H1 (cell line): ENCODE data around the gene EXOSC7. TPM values are rescaled to one million over a fixed set of nuclear protein-coding genes. Genes with fewer than 3 reads are reported as not detected.

ENCODE experiments used
- CTCF ChIA-PET: fragments of 300-600 bp; sonication (Branson Sonifier 250); formaldehyde crosslinking; loops from one replicate; lab custom pipeline; 2021; ENCODE audit not compliant: partially characterized antibody; lab: Charles Lee
- POLR2A ChIA-PET: fragments of 300-600 bp; sonication (Branson Sonifier 250); formaldehyde crosslinking; loops from one replicate; lab custom pipeline; 2021; ENCODE audit warnings: inconsistent platforms; ENCODE audit not compliant: partially characterized antibody; lab: Charles Lee
- DNase-seq, 2 experiments: peaks; one replicate each; pipeline versions ENCODE4 v3.0.0 to v3.0.0-alpha.2; 2010 to 2022; ENCODE audit warnings: low spot score in 2 of 2, low read depth in 1 of 2, mixed read lengths in 1 of 2
- FAIRE-seq: peaks from 2 replicates; lab custom pipeline; 2011; peaks lifted over from hg19 to GRCh38; lab: Jason Lieb, UNC
- H2AFZ ChIP-seq: 2 replicates; pipeline ENCODE4 v1.8.1; 2012; ENCODE audit warnings: low read length, inconsistent platforms
- H2AK5ac ChIP-seq: 2 replicates; pipeline ENCODE4 v1.6.1; 2013; ENCODE audit warnings: low read depth, low read length
- H2BK120ac ChIP-seq: replicated peaks from 2 replicates; pipeline ENCODE3; 2013; ENCODE audit warnings: low read depth, low read length, inconsistent platforms
- H2BK12ac ChIP-seq: 2 replicates; pipeline ENCODE4 v1.6.1; 2013; ENCODE audit warnings: low read depth, low read length
- H2BK15ac ChIP-seq: 2 replicates; pipeline ENCODE4 v1.6.1; 2013; ENCODE audit warnings: low read length
- H2BK20ac ChIP-seq: 2 replicates; pipeline ENCODE4 v1.6.1; 2013; ENCODE audit warnings: low read length
- H2BK5ac ChIP-seq: 2 replicates; pipeline ENCODE4 v1.6.1; 2013; ENCODE audit warnings: low read depth, low read length
- H3K14ac ChIP-seq: 2 replicates; pipeline ENCODE4 v1.6.1; 2013; ENCODE audit warnings: inconsistent platforms; ENCODE audit not compliant: insufficient read length
- H3K18ac ChIP-seq: 2 replicates; pipeline ENCODE4 v1.6.1; 2013; ENCODE audit warnings: low read length; ENCODE audit errors: extremely low read depth
- H3K23ac ChIP-seq: 2 replicates; pipeline ENCODE4 v1.6.1; 2013; ENCODE audit warnings: inconsistent platforms; ENCODE audit not compliant: insufficient read length
- H3K23me2 ChIP-seq: 2 replicates; pipeline ENCODE4 v1.6.1; 2013; ENCODE audit warnings: low read depth, low read length
- H3K27ac ChIP-seq: 2 replicates; pipeline ENCODE4 v1.6.1; 2011; ENCODE audit warnings: low read depth, low read length, inconsistent platforms
- H3K27me3 ChIP-seq, 4 experiments: replicated peaks in 1 of 4; 1 replicate in 1 of 4; 2 replicates in 3 of 4; pipeline versions ENCODE4 v1.6.1 to v1.8.1; 2011 to 2013; ENCODE audit warnings: low read length in 3 of 4, mild to moderate bottlenecking in 3 of 4, inconsistent platforms in 2 of 4, mixed read lengths in 2 of 4, moderate library complexity in 1 of 4; ENCODE audit not compliant: control insufficient read depth in 3 of 4, insufficient read depth in 3 of 4; ENCODE audit errors: extremely low read depth in 1 of 4
- H3K36me3 ChIP-seq, 4 experiments: 2 replicates each; pipeline versions ENCODE4 v1.6.1 to v1.8.1; 2011 to 2013; ENCODE audit warnings: mild to moderate bottlenecking in 4 of 4, low read length in 3 of 4, moderate library complexity in 2 of 4, control low read depth in 1 of 4, inconsistent platforms in 1 of 4; ENCODE audit not compliant: insufficient read depth in 4 of 4, control insufficient read depth in 2 of 4
- H3K4ac ChIP-seq: replicated peaks from 2 replicates; pipeline ENCODE3; 2013; ENCODE audit warnings: low read length, low read depth, mixed read lengths, inconsistent platforms; ENCODE audit not compliant: insufficient read length
- H3K4me1 ChIP-seq, 4 experiments: replicated peaks in 1 of 4; 1 replicate in 1 of 4; 2 replicates in 3 of 4; pipeline versions ENCODE4 v1.6.1 to v1.8.1; 2011 to 2013; ENCODE audit warnings: low read length in 3 of 4, inconsistent platforms in 2 of 4, mixed read lengths in 1 of 4; ENCODE audit not compliant: insufficient read depth in 4 of 4, control insufficient read depth in 3 of 4
- H3K4me2 ChIP-seq, 2 experiments: 2 replicates each; pipeline versions ENCODE4 v1.6.1 to v1.8.1; 2011 to 2013; ENCODE audit warnings: low read depth in 2 of 2, low read length in 2 of 2, control low read depth in 1 of 2, inconsistent platforms in 1 of 2, mild to moderate bottlenecking in 1 of 2; ENCODE audit not compliant: insufficient read depth in 1 of 2
- H3K4me3 ChIP-seq, 4 experiments: fragments of 200-600, 300-600 bp in 1 of 4; sonication (generic), shearing (Covaris generic), sonication (Bioruptor Twin) in 1 of 4; 2 replicates each; pipeline versions ENCODE4 v1.5.1 to v1.8.1; 2011 to 2016; ENCODE audit warnings: low read length in 4 of 4, low read depth in 3 of 4, control low read depth in 2 of 4, inconsistent platforms in 2 of 4, mild to moderate bottlenecking in 2 of 4, mixed read lengths in 1 of 4, moderate library complexity in 1 of 4; ENCODE audit not compliant: insufficient read depth in 2 of 4; ENCODE audit errors: extremely low read depth in 1 of 4
- H3K56ac ChIP-seq: replicated peaks from 2 replicates; pipeline ENCODE3; 2013; ENCODE audit warnings: low read depth, mild to moderate bottlenecking, mixed read lengths, low read length, inconsistent platforms; ENCODE audit not compliant: insufficient read length
- H3K79me1 ChIP-seq: 2 replicates; pipeline ENCODE4 v1.6.1; 2013; ENCODE audit warnings: low read depth, low read length, control low read depth
- H3K79me2 ChIP-seq, 2 experiments: 2 replicates each; pipeline versions ENCODE4 v1.6.1 to v1.8.1; 2012 to 2013; ENCODE audit warnings: low read length in 2 of 2, mild to moderate bottlenecking in 2 of 2, inconsistent platforms in 1 of 2; ENCODE audit not compliant: insufficient read depth in 2 of 2, control insufficient read depth in 1 of 2
- H3K9ac ChIP-seq, 4 experiments: replicated peaks in 1 of 4; 1 replicate in 1 of 4; 2 replicates in 3 of 4; pipeline versions ENCODE4 v1.6.1 to v1.8.1; 2011 to 2013; ENCODE audit warnings: low read depth in 3 of 4, low read length in 3 of 4, control low read depth in 2 of 4, mild to moderate bottlenecking in 2 of 4, moderate library complexity in 2 of 4, inconsistent platforms in 1 of 4; ENCODE audit errors: extremely low read depth in 1 of 4
- H3K9me3 ChIP-seq, 2 experiments: 2 replicates each; pipeline versions ENCODE4 v1.6.1 to v1.8.1; 2012 to 2013; ENCODE audit warnings: mild to moderate bottlenecking in 2 of 2, moderate library complexity in 2 of 2, control low read depth in 1 of 2, inconsistent platforms in 1 of 2, low read depth in 1 of 2, low read length in 1 of 2, mixed read lengths in 1 of 2; ENCODE audit not compliant: insufficient read depth in 2 of 2
- H4K20me1 ChIP-seq, 2 experiments: replicated peaks in 1 of 2; 2 replicates each; pipeline versions ENCODE3 to v1.8.1; 2011 to 2013; ENCODE audit warnings: inconsistent platforms in 2 of 2, low read length in 2 of 2, mild to moderate bottlenecking in 1 of 2; ENCODE audit not compliant: insufficient read depth in 2 of 2, control insufficient read depth in 1 of 2
- H4K5ac ChIP-seq: 2 replicates; pipeline ENCODE4 v1.6.1; 2013; ENCODE audit warnings: low read length, low read depth, mixed read lengths, inconsistent platforms; ENCODE audit not compliant: insufficient read length
- H4K8ac ChIP-seq: 2 replicates; pipeline ENCODE4 v1.8.0; 2013; ENCODE audit warnings: mild to moderate bottlenecking, moderate library complexity, low read length, inconsistent platforms; ENCODE audit not compliant: insufficient read depth; ENCODE audit errors: extremely low read depth
- H4K91ac ChIP-seq: replicated peaks from 2 replicates; pipeline ENCODE3; 2013; ENCODE audit warnings: low read length, mixed read lengths, inconsistent platforms; ENCODE audit not compliant: insufficient read length
- CHD1 ChIP-seq: IDR thresholded peaks from 2 replicates; pipeline ENCODE4 v1.6.1; 2012; ENCODE audit warnings: low read depth, low read length, improper control_type of control experiment
- CHD2 ChIP-seq: IDR thresholded peaks from 2 replicates; pipeline ENCODE4 v1.6.1; 2012; ENCODE audit warnings: low read length, improper control_type of control experiment
- CREB1 ChIP-seq: IDR thresholded peaks from 2 replicates; pipeline ENCODE4 v1.6.1; 2012; ENCODE audit warnings: inconsistent platforms
- EGR1 ChIP-seq: IDR thresholded peaks from 2 replicates; pipeline ENCODE4 v1.6.1; 2011; ENCODE audit warnings: low read depth, low read length, borderline replicate concordance
- EP300 ChIP-seq, 2 experiments: IDR thresholded peaks; 1 replicate in 1 of 2; 2 replicates in 1 of 2; pipeline ENCODE4 v1.6.1; 2011 to 2012; ENCODE audit warnings: low read depth in 2 of 2, low read length in 2 of 2, mild to moderate bottlenecking in 2 of 2, borderline replicate concordance in 1 of 2, inconsistent platforms in 1 of 2, moderate library complexity in 1 of 2
- HDAC2 ChIP-seq, 2 experiments: fragments of 300-600 bp in 1 of 2; sonication (generic) in 1 of 2; IDR thresholded peaks; 2 replicates each; pipeline ENCODE4 v1.6.1; 2011 to 2012; ENCODE audit warnings: low read depth in 2 of 2, low read length in 2 of 2, mild to moderate bottlenecking in 2 of 2, moderate library complexity in 2 of 2, borderline replicate concordance in 1 of 2, inconsistent platforms in 1 of 2
- JUND ChIP-seq: IDR thresholded peaks from 2 replicates; pipeline ENCODE4 v1.6.1; 2011; ENCODE audit warnings: mild to moderate bottlenecking, improper control_type of control experiment, low read length
- MAX ChIP-seq: IDR thresholded peaks from 2 replicates; pipeline ENCODE4 v1.6.1; 2012; ENCODE audit warnings: inconsistent platforms
- POLR2A ChIP-seq, 2 experiments: IDR thresholded peaks; 1 replicate in 1 of 2; 2 replicates in 1 of 2; pipeline ENCODE4 v1.6.1; 2011; ENCODE audit warnings: low read depth in 2 of 2, low read length in 2 of 2, mild to moderate bottlenecking in 2 of 2; ENCODE audit errors: control extremely low read depth in 1 of 2
- RNF2 ChIP-seq: fragments of 200-900, 300-1000 bp; sonication (generic); IDR thresholded peaks from 2 replicates; pipeline ENCODE4 v1.7.1; 2016; ENCODE audit warnings: borderline replicate concordance, low read depth, mild to moderate bottlenecking, antibody characterized with exemption, low read length; ENCODE audit not compliant: poor library complexity, severe bottlenecking; ENCODE audit errors: missing control alignments
- RXRA ChIP-seq: IDR thresholded peaks from 2 replicates; pipeline ENCODE4 v1.6.1; 2011; ENCODE audit warnings: low read depth, mild to moderate bottlenecking, low read length, moderate library complexity; ENCODE audit not compliant: insufficient read depth
- SRF ChIP-seq: IDR thresholded peaks from 2 replicates; pipeline ENCODE4 v1.6.1; 2011; ENCODE audit warnings: mild to moderate bottlenecking, low read depth, low read length, moderate library complexity
- WGBS, 2 experiments: shearing (Covaris generic) in 1 of 2; methylation state at CpG; one replicate each; pipeline versions ENCODE4 v1.1.6 to v1.1.7; 2013 to 2015; ENCODE audit warnings: low lambda C conversion rate in 2 of 2, mixed read lengths in 2 of 2, inconsistent platforms in 1 of 2, low coverage in 1 of 2, missing lambda C conversion rate in 1 of 2; ENCODE audit not compliant: insufficient replicate concordance in 2 of 2, insufficient coverage in 1 of 2, insufficient read length in 1 of 2; ENCODE audit errors: extremely low coverage in 1 of 2, missing lambda C conversion rate in 1 of 2; 5-methylcytosine and 5-hydroxymethylcytosine counted together
- polyA plus RNA-seq, 7 experiments: library from polyadenylated mRNA; depleted of rRNA in 3 of 7; stranded (reverse) in 5 of 7; unstranded in 2 of 7; fragments of >200 nt in 5 of 7; fragments of 200-250 nt in 2 of 7; gene quantifications; 1 replicate in 5 of 7; 2 replicates in 1 of 7; 4 replicates in 1 of 7; pipeline versions ENCODE4 v1.2.1 to v1.2.3, GENCODE V29; 2011 to 2013; ENCODE audit warnings: missing spikeins in 2 of 7, mixed read lengths in 2 of 7
- total RNA-seq: library from RNA; stranded (reverse); fragmentation: NEBNext Ultra II Directional; extraction: Animal tissue kit (Norgen Biotek cat#: 25700); gene quantifications from 2 replicates; pipeline ENCODE4 v1.2.1, GENCODE V29; 2021

Gene EXOSC7
- total and polyA plus RNA-seq, 2 of the 8 experiments (the other 6 are each of a cell fraction or from before 2014, with no cell fraction given), result 92.7 to 94.5 TPM

- no peaks in the 10 kb centered on the region for H3K79me1 ChIP-seq
- FAIRE-seq (no peak), DNase-seq (no peak)
- no peak within 1 kb of the TSS for H2BK120ac ChIP-seq
- H3K36me3 ChIP-seq, result no peaks in the 10 kb centered on the region
- H2BK20ac ChIP-seq, result no peak within 1 kb of the TSS
- H4K20me1 ChIP-seq, result peaks cover 0 to under 1% of the 10 kb centered on the region in 2 experiments
- no peak within 1 kb of the TSS for H3K18ac ChIP-seq
- H3K79me2 ChIP-seq, result no peaks in the 10 kb centered on the region
- no peak within 1 kb of the TSS for H4K8ac ChIP-seq
- peaks cover 0 to 2% (median 0%) of the 10 kb centered on the region in 4 experiments; a peak in 1 of 7 replicates for H3K27me3 ChIP-seq
- no peak within 1 kb of the TSS for H4K91ac ChIP-seq
- POLR2A ChIA-PET, result interaction anchor here (2.0 kb wide), 1 partner anchor 9 kb away, joined by 13 read pairs; no protein-coding TSS in a partner anchor
- no peak within 1 kb of the TSS for H3K4ac ChIP-seq
- H3K9me3 ChIP-seq, result no peaks in the 10 kb centered on the region
- H2BK15ac ChIP-seq, result no peak within 1 kb of the TSS
- no peaks in the 10 kb centered on the region for H3K23me2 ChIP-seq
- no peak within 1 kb of the TSS for H2AK5ac ChIP-seq
- WGBS, 2 experiments, result 81% methylated on average over 13 of the region's 13 CpGs; no CpG with 5 or more reads in 1 of the 2 experiments
- no peak within 1 kb of the TSS for H3K14ac ChIP-seq
- no peak within 1 kb of the TSS for H3K4me3 ChIP-seq
- no peak within 1 kb of the TSS for H4K5ac ChIP-seq
- H2BK5ac ChIP-seq, result no peak within 1 kb of the TSS
- no peak within 1 kb of the TSS for H3K27ac ChIP-seq
- H3K23ac ChIP-seq, result no peak within 1 kb of the TSS
- H3K4me2 ChIP-seq, result no peak within 1 kb of the TSS
- H2BK12ac ChIP-seq, result no peak within 1 kb of the TSS
- no peaks in the 10 kb centered on the region; a peak in 4 of 7 replicates for H3K4me1 ChIP-seq
- no peak within 1 kb of the TSS for H3K9ac ChIP-seq
- H3K56ac ChIP-seq, result no peak within 1 kb of the TSS
- CTCF ChIA-PET, result interaction anchor here (3.1 kb wide), 1 partner anchor 11 kb away, joined by 15 read pairs; no protein-coding TSS in a partner anchor
- no peak within 1 kb of the TSS for H2AFZ ChIP-seq
- no peak for TF ChIP-seq CREB1
- no peak for TF ChIP-seq SRF
- TF ChIP-seq EP300 (IDR thresholded peaks at IDR 0.05; ENCODE audit: borderline replicate concordance in 1 of 2, low read depth in 2 of 2, low read length in 2 of 2), result no peak
- no peak for TF ChIP-seq HDAC2 (IDR thresholded peaks at IDR 0.05; ENCODE audit: borderline replicate concordance in 1 of 2, low read depth in 2 of 2, low read length in 2 of 2)
- TF ChIP-seq CHD1, result no peak
- TF ChIP-seq POLR2A (IDR thresholded peaks at IDR 0.05; ENCODE audit: control extremely low read depth in 1 of 2, low read depth in 2 of 2, low read length in 2 of 2), result no peak
- TF ChIP-seq MAX, result no peak
- no peak for TF ChIP-seq JUND
- no peak for TF ChIP-seq CHD2
- TF ChIP-seq RXRA, result no peak
- TF ChIP-seq EGR1, result no peak
- no peak for TF ChIP-seq RNF2
Measured at GRCh38 chr3:45026038-45026437, 50.0 kb downstream of the EXOSC7 start, which contains the start of gene CLEC3B. TSS of gene CLEC3B (plus strand) at chr3:45026303. CDS start at chr3:45026363, 60 bp downstream.
